HepG2 (cell line): ENCODE data around the gene SURF6. TPM values are rescaled to one million over a fixed set of nuclear protein-coding genes. Genes with fewer than 3 reads are reported as not detected.

ENCODE experiments used
- BCL6 ChIP-seq: IDR thresholded peaks from 2 replicates; pipeline ENCODE4 v1.6.1; 2016; ENCODE audit warnings: missing genetic modification reagents, missing compliant biosample characterization
- BRCA1 ChIP-seq: sonication (generic); formaldehyde crosslinking; IDR thresholded peaks from 2 replicates; pipeline ENCODE4 v1.4.0; 2020; ENCODE audit warnings: missing genetic modification reagents
- GATAD2A ChIP-seq: IDR thresholded peaks from 2 replicates; pipeline ENCODE4 v1.6.1; 2016
- HOXD1 ChIP-seq: sonication (generic); formaldehyde crosslinking; IDR thresholded peaks from 2 replicates; pipeline ENCODE4 v1.5.0; 2020; ENCODE audit warnings: missing genetic modification reagents
- KDM5A ChIP-seq: fragments of 200-600 bp; sonication (generic); IDR thresholded peaks from 2 replicates; pipeline ENCODE4 v1.7.0; 2018; ENCODE audit warnings: antibody characterized with exemption, mild to moderate bottlenecking, low read length, borderline replicate concordance
- KLF12 ChIP-seq: sonication (generic); formaldehyde crosslinking; IDR thresholded peaks from 2 replicates; pipeline ENCODE4 v1.4.0; 2020; ENCODE audit warnings: missing genetic modification reagents, borderline replicate concordance
- MBNL3 ChIP-seq: fragments of 250-450 bp; sonication (Bioruptor Pico); conservative IDR thresholded peaks from 2 replicates; pipeline ENCODE4 v1.8.0; 2022; ENCODE audit warnings: mild to moderate bottlenecking, inconsistent platforms
- MIER2 ChIP-seq: IDR thresholded peaks from 2 replicates; pipeline ENCODE4 v1.6.1; 2016; ENCODE audit warnings: missing biosample characterization, missing genetic modification reagents
- NR2C2 ChIP-seq: sonication (generic); formaldehyde crosslinking; IDR thresholded peaks from 2 replicates; pipeline ENCODE4 v1.4.0; 2020; ENCODE audit warnings: missing genetic modification reagents, mild to moderate bottlenecking, moderate library complexity, borderline replicate concordance
- PHF21A ChIP-seq: sonication (generic); formaldehyde crosslinking; IDR thresholded peaks from 2 replicates; pipeline ENCODE4 v1.5.0; 2020; ENCODE audit warnings: mild to moderate bottlenecking, missing genetic modification reagents
- SPEN ChIP-seq: sonication (generic); formaldehyde crosslinking; IDR thresholded peaks from 2 replicates; pipeline ENCODE4 v1.5.1; 2020; ENCODE audit warnings: low read depth, mild to moderate bottlenecking, missing genetic modification reagents
- TMF1 ChIP-seq: sonication (generic); formaldehyde crosslinking; IDR thresholded peaks from 2 replicates; pipeline ENCODE4 v1.8.1; 2022; ENCODE audit warnings: low read depth, missing genetic modification reagents
- YEATS4 ChIP-seq: sonication (generic); formaldehyde crosslinking; IDR thresholded peaks from 2 replicates; pipeline ENCODE4 v1.4.0; 2020; ENCODE audit warnings: missing genetic modification reagents, borderline replicate concordance
- ZIK1 ChIP-seq: sonication (generic); formaldehyde crosslinking; IDR thresholded peaks from 2 replicates; pipeline ENCODE4 v1.5.0; 2020; ENCODE audit warnings: mild to moderate bottlenecking, low read depth, missing genetic modification reagents, borderline replicate concordance
- ZNF251 ChIP-seq: sonication (generic); formaldehyde crosslinking; IDR thresholded peaks from 2 replicates; pipeline ENCODE4 v1.9.0; 2021; ENCODE audit warnings: mild to moderate bottlenecking, missing genetic modification reagents
- ZNF441 ChIP-seq: sonication (generic); formaldehyde crosslinking; IDR thresholded peaks from 2 replicates; pipeline ENCODE4 v1.7.0; 2021; ENCODE audit warnings: missing genetic modification reagents, borderline replicate concordance
- ZNF605 ChIP-seq: sonication (generic); formaldehyde crosslinking; IDR thresholded peaks from 2 replicates; pipeline ENCODE4 v1.8.0; 2022; ENCODE audit warnings: mild to moderate bottlenecking, missing genetic modification reagents
- ZNF615 ChIP-seq: sonication (generic); formaldehyde crosslinking; IDR thresholded peaks from 2 replicates; pipeline ENCODE4 v1.5.0; 2020; ENCODE audit warnings: mild to moderate bottlenecking, missing genetic modification reagents, borderline replicate concordance
- ZNF746 ChIP-seq: sonication (generic); formaldehyde crosslinking; IDR thresholded peaks from 2 replicates; pipeline ENCODE4 v1.8.0; 2022; ENCODE audit warnings: mild to moderate bottlenecking, missing genetic modification reagents
- ZNF761 ChIP-seq: sonication (generic); formaldehyde crosslinking; conservative IDR thresholded peaks from 2 replicates; pipeline ENCODE4 v1.4.0; 2020; ENCODE audit warnings: mild to moderate bottlenecking, missing genetic modification reagents
- ZNF790 ChIP-seq: sonication (generic); formaldehyde crosslinking; IDR thresholded peaks from 2 replicates; pipeline ENCODE4 v1.8.0; 2022; ENCODE audit warnings: missing genetic modification reagents, mild to moderate bottlenecking, borderline replicate concordance
- ZSCAN31 ChIP-seq: sonication (generic); formaldehyde crosslinking; IDR thresholded peaks from 2 replicates; pipeline ENCODE4 v1.5.0; 2020; ENCODE audit warnings: low read depth, mild to moderate bottlenecking, missing genetic modification reagents
- polyA plus RNA-seq, 8 experiments: library from polyadenylated mRNA; depleted of rRNA in 3 of 8; stranded (reverse) in 7 of 8; unstranded in 1 of 8; fragments of >200 nt; fragmentation: Illumina TruSeq in 4 of 8; extraction: Trizol in 4 of 8; gene quantifications; 2 replicates each; pipeline versions ENCODE4 v1.2.1 to v1.2.3, GENCODE V29; 2011 to 2016; ENCODE audit warnings: low read depth in 4 of 8, missing spikeins in 1 of 8, mixed read lengths in 1 of 8; ENCODE audit not compliant: insufficient read depth in 1 of 8
- total RNA-seq, 5 experiments: library from RNA; depleted of rRNA; stranded (reverse); fragments of >200 nt; fragmentation: Illumina TruSeq; extraction: Trizol; gene quantifications; 2 replicates each; pipeline ENCODE4 v1.2.3, GENCODE V29; 2016; ENCODE audit warnings: low read depth in 1 of 5
- TF ChIP-seq, protein P1 (sequence below): sonication (generic); formaldehyde crosslinking; IDR thresholded peaks from 2 replicates; pipeline ENCODE4 v1.5.0; 2020; ENCODE audit warnings: mild to moderate bottlenecking, missing genetic modification reagents, borderline replicate concordance
- TF ChIP-seq, protein P2 (sequence below): sonication (generic); formaldehyde crosslinking; IDR thresholded peaks from 2 replicates; pipeline ENCODE4 v1.9.0; 2022; ENCODE audit warnings: low read depth, missing genetic modification reagents
- TF ChIP-seq, protein P3 (sequence below): sonication (generic); formaldehyde crosslinking; IDR thresholded peaks from 2 replicates; pipeline ENCODE4 v1.4.0; 2020; ENCODE audit warnings: mild to moderate bottlenecking, missing genetic modification reagents

Gene SURF6
- total and polyA plus RNA-seq, 2 of the 13 experiments (the other 11 are each of a cell fraction or from before 2014, with no cell fraction given), result 5.9 to 14.7 TPM

DNA sequence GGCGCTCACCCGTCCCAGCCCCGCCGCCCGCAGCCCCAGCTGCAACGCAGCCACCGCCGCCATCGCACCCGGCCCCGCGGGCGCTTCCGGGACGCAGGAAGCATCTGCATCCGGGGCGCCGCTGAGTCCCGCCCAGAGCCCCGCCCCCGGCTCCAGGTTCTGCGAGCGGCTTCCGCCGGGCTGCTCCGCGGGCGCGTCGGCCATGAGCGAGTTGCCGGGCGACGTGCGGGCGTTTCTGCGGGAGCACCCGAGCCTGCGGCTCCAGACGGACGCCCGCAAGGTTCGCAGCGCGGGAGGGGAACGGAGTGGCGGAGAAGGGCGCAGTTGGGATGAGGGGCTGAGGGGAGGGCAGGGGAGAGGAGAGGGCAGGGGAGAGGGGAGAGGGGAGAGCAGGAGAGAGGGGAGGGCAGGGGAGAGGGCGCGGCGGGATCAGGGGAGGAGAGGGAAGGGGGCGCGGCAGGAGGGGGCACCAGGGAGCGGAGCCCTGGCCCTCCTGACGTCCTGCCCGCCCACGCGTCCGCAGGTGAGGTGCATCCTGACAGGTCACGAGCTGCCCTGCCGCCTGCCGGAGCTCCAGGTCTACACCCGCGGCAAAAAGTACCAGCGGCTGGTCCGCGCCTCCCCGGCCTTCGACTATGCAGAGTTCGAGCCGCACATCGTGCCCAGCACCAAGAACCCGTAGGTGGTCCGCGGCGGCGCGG lies 20.6 kb upstream of the SURF6 start, which contains the start of the genes SURF1 and SURF2 (continued):
- TF ChIP-seq, protein P1, sequence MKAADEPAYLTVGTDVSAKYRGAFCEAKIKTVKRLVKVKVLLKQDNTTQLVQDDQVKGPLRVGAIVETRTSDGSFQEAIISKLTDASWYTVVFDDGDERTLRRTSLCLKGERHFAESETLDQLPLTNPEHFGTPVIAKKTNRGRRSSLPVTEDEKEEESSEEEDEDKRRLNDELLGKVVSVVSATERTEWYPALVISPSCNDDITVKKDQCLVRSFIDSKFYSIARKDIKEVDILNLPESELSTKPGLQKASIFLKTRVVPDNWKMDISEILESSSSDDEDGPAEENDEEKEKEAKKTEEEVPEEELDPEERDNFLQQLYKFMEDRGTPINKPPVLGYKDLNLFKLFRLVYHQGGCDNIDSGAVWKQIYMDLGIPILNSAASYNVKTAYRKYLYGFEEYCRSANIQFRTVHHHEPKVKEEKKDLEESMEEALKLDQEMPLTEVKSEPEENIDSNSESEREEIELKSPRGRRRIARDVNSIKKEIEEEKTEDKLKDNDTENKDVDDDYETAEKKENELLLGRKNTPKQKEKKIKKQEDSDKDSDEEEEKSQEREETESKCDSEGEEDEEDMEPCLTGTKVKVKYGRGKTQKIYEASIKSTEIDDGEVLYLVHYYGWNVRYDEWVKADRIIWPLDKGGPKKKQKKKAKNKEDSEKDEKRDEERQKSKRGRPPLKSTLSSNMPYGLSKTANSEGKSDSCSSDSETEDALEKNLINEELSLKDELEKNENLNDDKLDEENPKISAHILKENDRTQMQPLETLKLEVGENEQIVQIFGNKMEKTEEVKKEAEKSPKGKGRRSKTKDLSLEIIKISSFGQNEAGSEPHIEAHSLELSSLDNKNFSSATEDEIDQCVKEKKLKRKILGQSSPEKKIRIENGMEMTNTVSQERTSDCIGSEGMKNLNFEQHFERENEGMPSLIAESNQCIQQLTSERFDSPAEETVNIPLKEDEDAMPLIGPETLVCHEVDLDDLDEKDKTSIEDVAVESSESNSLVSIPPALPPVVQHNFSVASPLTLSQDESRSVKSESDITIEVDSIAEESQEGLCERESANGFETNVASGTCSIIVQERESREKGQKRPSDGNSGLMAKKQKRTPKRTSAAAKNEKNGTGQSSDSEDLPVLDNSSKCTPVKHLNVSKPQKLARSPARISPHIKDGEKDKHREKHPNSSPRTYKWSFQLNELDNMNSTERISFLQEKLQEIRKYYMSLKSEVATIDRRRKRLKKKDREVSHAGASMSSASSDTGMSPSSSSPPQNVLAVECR (CRISPR knock-in tag), result peak; percentile 87
- no peak for TF ChIP-seq MBNL3 (CRISPR knock-in tag)
- TF ChIP-seq ZNF790 (CRISPR knock-in tag), result no peak
- no peak for TF ChIP-seq GATAD2A
- TF ChIP-seq KLF12 (CRISPR knock-in tag), result 0 out of 2 replicates have a peak, but pooled peaks have one; percentile 20
- TF ChIP-seq ZSCAN31, result 0 out of 2 replicates have a peak, but pooled peaks have one; percentile 54
- TF ChIP-seq YEATS4 (CRISPR knock-in tag), result peak; percentile 45; the same call in 1 of the 2 replicates
- TF ChIP-seq ZNF251 (CRISPR knock-in tag), result no peak
- TF ChIP-seq ZNF761 (CRISPR knock-in tag), result 0 out of 2 replicates have a peak, but pooled peaks have one; percentile 37
- no peak for TF ChIP-seq BRCA1
- TF ChIP-seq KDM5A, result peak; percentile 50
- no peak for TF ChIP-seq BCL6
- TF ChIP-seq, protein P2, sequence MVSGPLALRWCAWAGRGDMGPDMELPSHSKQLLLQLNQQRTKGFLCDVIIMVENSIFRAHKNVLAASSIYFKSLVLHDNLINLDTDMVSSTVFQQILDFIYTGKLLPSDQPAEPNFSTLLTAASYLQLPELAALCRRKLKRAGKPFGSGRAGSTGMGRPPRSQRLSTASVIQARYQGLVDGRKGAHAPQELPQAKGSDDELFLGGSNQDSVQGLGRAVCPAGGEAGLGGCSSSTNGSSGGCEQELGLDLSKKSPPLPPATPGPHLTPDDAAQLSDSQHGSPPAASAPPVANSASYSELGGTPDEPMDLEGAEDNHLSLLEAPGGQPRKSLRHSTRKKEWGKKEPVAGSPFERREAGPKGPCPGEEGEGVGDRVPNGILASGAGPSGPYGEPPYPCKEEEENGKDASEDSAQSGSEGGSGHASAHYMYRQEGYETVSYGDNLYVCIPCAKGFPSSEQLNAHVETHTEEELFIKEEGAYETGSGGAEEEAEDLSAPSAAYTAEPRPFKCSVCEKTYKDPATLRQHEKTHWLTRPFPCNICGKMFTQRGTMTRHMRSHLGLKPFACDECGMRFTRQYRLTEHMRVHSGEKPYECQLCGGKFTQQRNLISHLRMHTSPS, result no peak
- no peak for TF ChIP-seq ZIK1 (CRISPR knock-in tag)
- TF ChIP-seq ZNF615 (CRISPR knock-in tag), result no peak
- 0 out of 2 replicates have a peak, but pooled peaks have one; percentile 32 for TF ChIP-seq PHF21A
- TF ChIP-seq, protein P3, sequence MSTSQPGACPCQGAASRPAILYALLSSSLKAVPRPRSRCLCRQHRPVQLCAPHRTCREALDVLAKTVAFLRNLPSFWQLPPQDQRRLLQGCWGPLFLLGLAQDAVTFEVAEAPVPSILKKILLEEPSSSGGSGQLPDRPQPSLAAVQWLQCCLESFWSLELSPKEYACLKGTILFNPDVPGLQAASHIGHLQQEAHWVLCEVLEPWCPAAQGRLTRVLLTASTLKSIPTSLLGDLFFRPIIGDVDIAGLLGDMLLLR (CRISPR knock-in tag), result 0 out of 2 replicates have a peak, but pooled peaks have one; percentile 47
- TF ChIP-seq NR2C2 (CRISPR knock-in tag), result peak; percentile 98
- no peak for TF ChIP-seq ZNF441 (CRISPR knock-in tag)
- 0 out of 2 replicates have a peak, but pooled peaks have one; percentile 33 for TF ChIP-seq HOXD1 (CRISPR knock-in tag)
- no peak for TF ChIP-seq MIER2
- TF ChIP-seq ZNF746 (CRISPR knock-in tag), result peak; percentile 70
- peak; percentile 42; the same call in 1 of the 2 replicates for TF ChIP-seq TMF1 (CRISPR knock-in tag)
- TF ChIP-seq SPEN (CRISPR knock-in tag), result peak; percentile 57
- TF ChIP-seq ZNF605 (CRISPR knock-in tag), result no peak
